Mammary epithelial cell (primary cell): ENCODE data around the gene TDRD9.

Source experiments
- EZH2 ChIP-seq: IDR thresholded peaks from 2 replicates; pipeline ENCODE4 v1.6.1; 2012; ENCODE audit warnings: low read length, inconsistent platforms, borderline replicate concordance
- TF ChIP-seq, protein P1 (sequence below), 2 donors: IDR thresholded peaks in 1 of 2; conservative IDR thresholded peaks in 1 of 2; 2 replicates each; pipeline ENCODE4 v1.5.1; 2011 to 2012; ENCODE audit warnings: inconsistent platforms in 2 of 2, low read length in 2 of 2, mild to moderate bottlenecking in 2 of 2, control low read depth in 1 of 2, low read depth in 1 of 2; ENCODE audit not compliant: insufficient read depth in 1 of 2; ENCODE audit errors: extremely low read depth in 1 of 2

DNA sequence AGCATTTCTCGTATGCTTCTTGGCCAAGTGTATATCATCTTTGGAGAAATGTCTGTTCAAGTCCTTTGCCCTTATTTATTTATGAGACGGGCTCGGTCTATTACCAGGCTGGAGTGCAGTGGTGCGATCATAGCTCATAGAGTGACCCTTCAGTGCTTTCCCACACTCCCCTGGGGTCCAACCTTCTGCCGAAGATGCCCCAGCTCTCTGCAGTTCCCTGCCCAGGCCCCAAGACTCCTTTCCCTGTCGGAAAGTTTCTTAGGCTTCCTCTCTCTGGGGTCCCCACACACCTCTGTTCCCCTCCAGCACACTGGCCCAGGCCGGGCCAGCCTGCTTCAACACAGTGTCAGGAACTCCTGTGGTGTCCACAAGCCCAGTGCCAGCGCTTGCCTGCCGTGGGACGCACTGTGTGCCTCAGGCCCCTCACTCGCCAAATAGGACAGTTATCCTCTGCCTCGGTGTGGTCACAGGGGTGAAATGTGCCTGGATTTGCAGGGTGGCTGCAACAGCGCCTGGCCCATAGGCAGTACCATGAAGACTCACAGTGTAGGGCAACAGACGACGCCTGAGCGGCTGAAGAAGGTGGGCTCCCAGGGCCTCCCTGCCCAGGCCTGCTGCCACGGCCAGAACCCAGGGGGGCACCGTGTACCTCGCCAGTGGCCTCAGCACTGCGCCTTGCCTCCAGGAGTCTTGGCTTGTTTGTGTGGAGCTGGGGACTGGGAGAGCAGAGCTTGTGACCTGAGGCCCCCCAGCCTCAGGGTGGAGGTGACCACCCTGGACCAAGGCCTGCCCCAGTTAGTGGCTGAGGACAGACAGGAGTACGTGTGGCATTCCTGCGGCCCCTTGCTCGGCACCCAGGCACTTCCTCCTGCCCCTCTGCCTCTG, 152.4 kb downstream of the TDRD9 start:
- TF ChIP-seq, protein P1, sequence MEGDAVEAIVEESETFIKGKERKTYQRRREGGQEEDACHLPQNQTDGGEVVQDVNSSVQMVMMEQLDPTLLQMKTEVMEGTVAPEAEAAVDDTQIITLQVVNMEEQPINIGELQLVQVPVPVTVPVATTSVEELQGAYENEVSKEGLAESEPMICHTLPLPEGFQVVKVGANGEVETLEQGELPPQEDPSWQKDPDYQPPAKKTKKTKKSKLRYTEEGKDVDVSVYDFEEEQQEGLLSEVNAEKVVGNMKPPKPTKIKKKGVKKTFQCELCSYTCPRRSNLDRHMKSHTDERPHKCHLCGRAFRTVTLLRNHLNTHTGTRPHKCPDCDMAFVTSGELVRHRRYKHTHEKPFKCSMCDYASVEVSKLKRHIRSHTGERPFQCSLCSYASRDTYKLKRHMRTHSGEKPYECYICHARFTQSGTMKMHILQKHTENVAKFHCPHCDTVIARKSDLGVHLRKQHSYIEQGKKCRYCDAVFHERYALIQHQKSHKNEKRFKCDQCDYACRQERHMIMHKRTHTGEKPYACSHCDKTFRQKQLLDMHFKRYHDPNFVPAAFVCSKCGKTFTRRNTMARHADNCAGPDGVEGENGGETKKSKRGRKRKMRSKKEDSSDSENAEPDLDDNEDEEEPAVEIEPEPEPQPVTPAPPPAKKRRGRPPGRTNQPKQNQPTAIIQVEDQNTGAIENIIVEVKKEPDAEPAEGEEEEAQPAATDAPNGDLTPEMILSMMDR (conservative IDR thresholded peaks at IDR 0.05 in 1 of 2, IDR thresholded peaks at IDR 0.05 in 1 of 2; ENCODE audit: extremely low read depth in 1 of 2, insufficient read depth in 1 of 2, low read depth in 1 of 2, low read length in 2 of 2) = no peak
- TF ChIP-seq EZH2 = no peak
